HCT116 (cell line): Measurements from ENCODE around the gene DYNC2I2. TPM values are rescaled to one million over a fixed set of nuclear protein-coding genes. Genes with fewer than 3 reads are reported as not detected.

Source experiments
- ATAC-seq: fragments of 200-7000 bp; cut with Tn5 transposase; 2 replicates; pipeline ENCODE4 v1.9.1; 2020; ENCODE audit warnings: mild to moderate bottlenecking, moderate library complexity
- BruUV-seq: library from RNA; stranded (reverse); fragments of 400-500 nt; replicated peaks from 2 replicates; lab custom pipeline; 2021; lab: Mats Ljungman, UMichigan
- CTCF ChIA-PET: fragments of 300-600 bp; sonication (Branson Sonifier 250); formaldehyde crosslinking; loops from one replicate; lab custom pipeline; 2021; ENCODE audit warnings: antibody characterized with exemption; lab: Charles Lee
- POLR2A ChIA-PET: fragments of 300-600, 350-600 bp; sonication (Branson Sonifier 250); formaldehyde crosslinking; loops from one replicate; lab custom pipeline; 2021; ENCODE audit warnings: antibody characterized with exemption; lab: Charles Lee
- RAD21 ChIA-PET, 2 experiments: fragments of 300-600 bp; sonication (Branson Sonifier 250); formaldehyde crosslinking; loops; one replicate each; lab custom pipeline; 2023; ENCODE audit warnings: low total read pairs in 2 of 2; ENCODE audit not compliant: uncharacterized antibody in 2 of 2, unreplicated experiment in 2 of 2, low non-redundant PET in 1 of 2; lab: Charles Lee
- DNase-seq: peaks from one replicate; pipeline ENCODE4 v3.0.0-alpha.2; 2010; ENCODE audit warnings: low read depth, low spot score
- H2AFZ ChIP-seq: fragments of 200-600 bp; shearing (Covaris generic), sonication (generic); 2 replicates; pipeline ENCODE4 v1.6.1; 2017; ENCODE audit warnings: low read depth, mixed run types, mixed read lengths, antibody characterized with exemption, low read length; ENCODE audit not compliant: poor library complexity, severe bottlenecking
- H3K27ac ChIP-seq: 2 replicates; pipeline ENCODE4 v1.5.1; 2012; ENCODE audit warnings: low read depth, low read length
- H3K27me3 ChIP-seq: fragments of 200-600 bp; sonication (generic); 2 replicates; pipeline ENCODE4 v1.6.1; 2016; ENCODE audit warnings: mixed run types, low read length, mixed read lengths; ENCODE audit not compliant: insufficient read depth
- H3K36me3 ChIP-seq, 2 experiments: fragments of 200-500 bp in 1 of 2; fragments of 200-600 bp in 1 of 2; sonication (Bioruptor generic) in 1 of 2; sonication (generic) in 1 of 2; 2 replicates each; pipeline versions ENCODE4 v1.5.1 to v1.6.1; 2014 to 2016; ENCODE audit warnings: low read length in 2 of 2, inconsistent platforms in 1 of 2, mixed read lengths in 1 of 2, mixed run types in 1 of 2; ENCODE audit not compliant: insufficient read depth in 2 of 2, control insufficient read depth in 1 of 2
- H3K4me1 ChIP-seq, 2 experiments: fragments of 200-600 bp in 1 of 2; sonication (generic) in 1 of 2; 2 replicates each; pipeline versions ENCODE4 v1.5.1 to v1.6.1; 2012 to 2017; ENCODE audit warnings: low read length in 2 of 2, inconsistent platforms in 1 of 2, mild to moderate bottlenecking in 1 of 2, mixed read lengths in 1 of 2, mixed run types in 1 of 2, moderate library complexity in 1 of 2; ENCODE audit not compliant: insufficient read depth in 2 of 2, control insufficient read depth in 1 of 2
- H3K4me2 ChIP-seq: fragments of 200-600 bp; sonication (generic); 2 replicates; pipeline ENCODE4 v1.6.1; 2017; ENCODE audit warnings: mixed run types, low read length, mixed read lengths
- H3K4me3 ChIP-seq, 2 experiments: fragments of 200-600 bp in 1 of 2; sonication (generic) in 1 of 2; replicated peaks in 1 of 2; 2 replicates each; pipeline ENCODE4 v1.5.1; 2011 to 2016; ENCODE audit warnings: low read length in 2 of 2, control low read depth in 1 of 2, low read depth in 1 of 2, mild to moderate bottlenecking in 1 of 2, mixed read lengths in 1 of 2, mixed run types in 1 of 2
- H3K79me2 ChIP-seq: fragments of 200-600 bp; sonication (generic); 2 replicates; pipeline ENCODE4 v1.6.1; 2017; ENCODE audit warnings: mild to moderate bottlenecking, mixed run types, low read length, moderate library complexity, mixed read lengths; ENCODE audit not compliant: insufficient read depth
- H3K9ac ChIP-seq: fragments of 200-600 bp; sonication (generic); 2 replicates; pipeline ENCODE4 v1.6.1; 2016; ENCODE audit warnings: low read length, mixed read lengths
- H3K9me2 ChIP-seq: fragments of 200-600 bp; sonication (generic), shearing (Covaris generic); 2 replicates; pipeline ENCODE4 v1.6.1; 2017; ENCODE audit warnings: mixed run types, mild to moderate bottlenecking, moderate library complexity; ENCODE audit not compliant: insufficient read depth
- H3K9me3 ChIP-seq, 2 experiments: fragments of 200-500 bp in 1 of 2; fragments of 200-600 bp in 1 of 2; sonication (Bioruptor generic) in 1 of 2; sonication (generic) in 1 of 2; 2 replicates each; pipeline ENCODE4 v1.6.1; 2014 to 2017; ENCODE audit warnings: low read length in 2 of 2, mixed read lengths in 2 of 2, inconsistent platforms in 1 of 2, low read depth in 1 of 2, mild to moderate bottlenecking in 1 of 2, mixed run types in 1 of 2, moderate library complexity in 1 of 2; ENCODE audit not compliant: control insufficient read depth in 1 of 2, insufficient read depth in 1 of 2
- H4K20me1 ChIP-seq: fragments of 200-600 bp; sonication (generic), shearing (Covaris generic); 2 replicates; pipeline ENCODE4 v1.6.1; 2017; ENCODE audit warnings: mixed run types, mild to moderate bottlenecking, moderate library complexity; ENCODE audit not compliant: insufficient read depth
- CBX3 ChIP-seq: IDR thresholded peaks from 2 replicates; pipeline ENCODE4 v1.6.1; 2012; ENCODE audit warnings: low read depth
- ELF1 ChIP-seq: IDR thresholded peaks from 2 replicates; pipeline ENCODE4 v1.6.1; 2012; ENCODE audit warnings: low read depth, borderline replicate concordance
- EZH2 ChIP-seq: fragments of 200-600 bp; sonication (generic); IDR thresholded peaks from 2 replicates; pipeline ENCODE4 v1.6.1; 2017; ENCODE audit warnings: antibody characterized with exemption, mixed run types
- FOSL1 ChIP-seq: IDR thresholded peaks from 2 replicates; pipeline ENCODE4 v1.6.1; 2012; ENCODE audit warnings: low read depth
- JUND ChIP-seq: IDR thresholded peaks from 2 replicates; pipeline ENCODE4 v1.6.1; 2012
- MAX ChIP-seq: IDR thresholded peaks from 2 replicates; pipeline ENCODE4 v1.6.1; 2012
- POLR2A ChIP-seq: IDR thresholded peaks from 2 replicates; pipeline ENCODE4 v1.7.0; 2011; ENCODE audit warnings: borderline replicate concordance; ENCODE audit not compliant: insufficient read depth, insufficient read length; ENCODE audit errors: extremely low read depth
- POLR2AphosphoS5 ChIP-seq: IDR thresholded peaks from 2 replicates; pipeline ENCODE4 v1.6.1; 2011; ENCODE audit warnings: mild to moderate bottlenecking, low read depth, low read length, moderate library complexity
- RAD21 ChIP-seq: IDR thresholded peaks from 2 replicates; pipeline ENCODE4 v1.6.1; 2012; ENCODE audit warnings: low read depth, mild to moderate bottlenecking
- SIN3A ChIP-seq: IDR thresholded peaks from 2 replicates; pipeline ENCODE4 v1.6.1; 2012; ENCODE audit warnings: low read depth
- SP1 ChIP-seq: IDR thresholded peaks from 2 replicates; pipeline ENCODE4 v1.6.1; 2012; ENCODE audit warnings: low read depth
- SRF ChIP-seq: IDR thresholded peaks from 2 replicates; pipeline ENCODE4 v1.6.1; 2012; ENCODE audit warnings: low read depth
- TCF7L2 ChIP-seq: IDR thresholded peaks from 2 replicates; pipeline ENCODE4 v1.7.0; 2011; ENCODE audit warnings: borderline replicate concordance, inconsistent platforms; ENCODE audit not compliant: insufficient read depth, insufficient read length; ENCODE audit errors: extremely low read depth
- ZFX ChIP-seq: fragments of 450-650 bp; IDR thresholded peaks from 2 replicates; pipeline ENCODE4 v1.6.1; 2017
- ZNF274 ChIP-seq: fragments of 200-500 bp; sonication (Bioruptor generic); IDR thresholded peaks from 2 replicates; pipeline ENCODE4 v1.6.1; 2014; ENCODE audit warnings: mild to moderate bottlenecking, low read depth, low read length, inconsistent platforms
- intact Hi-C: fragments of 100-400 bp; cut with micrococcal nuclease; formaldehyde crosslinking; loops from 2 replicates; pipeline ENCODE4 v1.10.0; 2022
- total RNA-seq: library from RNA; stranded (reverse); gene quantifications from one replicate; pipeline ENCODE4 v1.2.1, GENCODE V29; 2021; ENCODE audit not compliant: unreplicated experiment
- TF ChIP-seq, protein P1 (sequence below): IDR thresholded peaks from 2 replicates; pipeline ENCODE4 v1.6.1; 2012; ENCODE audit warnings: low read depth
- TF ChIP-seq, protein P2 (sequence below): IDR thresholded peaks from 2 replicates; pipeline ENCODE4 v1.6.1; 2011; ENCODE audit warnings: mild to moderate bottlenecking, low read length, moderate library complexity; ENCODE audit not compliant: insufficient replicate concordance; ENCODE audit errors: extremely low read depth
- TF ChIP-seq, protein P3 (sequence below): IDR thresholded peaks from 2 replicates; pipeline ENCODE4 v1.6.1; 2012
- TF ChIP-seq, protein P4 (sequence below), 3 experiments: fragments of 200-600 bp in 1 of 3; sonication (generic) in 1 of 3; IDR thresholded peaks in 2 of 3; conservative IDR thresholded peaks in 1 of 3; 2 replicates each; pipeline ENCODE4 v1.5.1; 2012 to 2017; ENCODE audit warnings: low read depth in 2 of 3, low read length in 2 of 3, antibody characterized with exemption in 1 of 3, borderline replicate concordance in 1 of 3, control low read depth in 1 of 3, mild to moderate bottlenecking in 1 of 3, mixed read lengths in 1 of 3, mixed run types in 1 of 3, moderate library complexity in 1 of 3; ENCODE audit not compliant: insufficient read depth in 1 of 3

Gene DYNC2I2
- total RNA-seq, 1 experiment from 2014 or later, result 155 TPM

- Histone ChIP-seq H3K27ac (no peak overlapping the region), H3K79me2 (no peaks in the 10 kb centered on the region), H3K27me3 (no peaks in the 10 kb centered on the region), H3K9me2 (no peaks in the 10 kb centered on the region), H3K4me1 (peaks cover 26 to 31% of the 10 kb centered on the region in 2 experiments), H3K36me3 (no peaks in the 10 kb centered on the region), H3K4me3 (no peak overlapping the region), H2AFZ (no peak overlapping the region), H3K9ac (no peak overlapping the region), H4K20me1 (no peaks in the 10 kb centered on the region), H3K9me3 (no peaks in the 10 kb centered on the region), H3K4me2 (no peak overlapping the region)
- intact Hi-C loops, result no loop called here
- CTCF ChIA-PET, result no interaction called here
- no TSS peak for BruUV-seq
- ATAC-seq (no peak), DNase-seq (no peak)
- POLR2A ChIA-PET, result interaction anchor here (0.9 kb wide), 1 partner anchor 15 kb away, joined by 3 read pairs; no protein-coding TSS in a partner anchor
- TF ChIP-seq SP1 (no peak), SIN3A (no peak), FOSL1 (no peak), MAX (no peak), RAD21 (no peak), ZFX (no peak), SRF (no peak), TCF7L2 (no peak), JUND (no peak), ZNF274 (no peak), EZH2 (no peak), CBX3 (no peak), POLR2A (no peak), POLR2AphosphoS5 (no peak), ELF1 (no peak)
- TF ChIP-seq, protein P1, sequence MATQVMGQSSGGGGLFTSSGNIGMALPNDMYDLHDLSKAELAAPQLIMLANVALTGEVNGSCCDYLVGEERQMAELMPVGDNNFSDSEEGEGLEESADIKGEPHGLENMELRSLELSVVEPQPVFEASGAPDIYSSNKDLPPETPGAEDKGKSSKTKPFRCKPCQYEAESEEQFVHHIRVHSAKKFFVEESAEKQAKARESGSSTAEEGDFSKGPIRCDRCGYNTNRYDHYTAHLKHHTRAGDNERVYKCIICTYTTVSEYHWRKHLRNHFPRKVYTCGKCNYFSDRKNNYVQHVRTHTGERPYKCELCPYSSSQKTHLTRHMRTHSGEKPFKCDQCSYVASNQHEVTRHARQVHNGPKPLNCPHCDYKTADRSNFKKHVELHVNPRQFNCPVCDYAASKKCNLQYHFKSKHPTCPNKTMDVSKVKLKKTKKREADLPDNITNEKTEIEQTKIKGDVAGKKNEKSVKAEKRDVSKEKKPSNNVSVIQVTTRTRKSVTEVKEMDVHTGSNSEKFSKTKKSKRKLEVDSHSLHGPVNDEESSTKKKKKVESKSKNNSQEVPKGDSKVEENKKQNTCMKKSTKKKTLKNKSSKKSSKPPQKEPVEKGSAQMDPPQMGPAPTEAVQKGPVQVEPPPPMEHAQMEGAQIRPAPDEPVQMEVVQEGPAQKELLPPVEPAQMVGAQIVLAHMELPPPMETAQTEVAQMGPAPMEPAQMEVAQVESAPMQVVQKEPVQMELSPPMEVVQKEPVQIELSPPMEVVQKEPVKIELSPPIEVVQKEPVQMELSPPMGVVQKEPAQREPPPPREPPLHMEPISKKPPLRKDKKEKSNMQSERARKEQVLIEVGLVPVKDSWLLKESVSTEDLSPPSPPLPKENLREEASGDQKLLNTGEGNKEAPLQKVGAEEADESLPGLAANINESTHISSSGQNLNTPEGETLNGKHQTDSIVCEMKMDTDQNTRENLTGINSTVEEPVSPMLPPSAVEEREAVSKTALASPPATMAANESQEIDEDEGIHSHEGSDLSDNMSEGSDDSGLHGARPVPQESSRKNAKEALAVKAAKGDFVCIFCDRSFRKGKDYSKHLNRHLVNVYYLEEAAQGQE, result no peak
- TF ChIP-seq, protein P2, sequence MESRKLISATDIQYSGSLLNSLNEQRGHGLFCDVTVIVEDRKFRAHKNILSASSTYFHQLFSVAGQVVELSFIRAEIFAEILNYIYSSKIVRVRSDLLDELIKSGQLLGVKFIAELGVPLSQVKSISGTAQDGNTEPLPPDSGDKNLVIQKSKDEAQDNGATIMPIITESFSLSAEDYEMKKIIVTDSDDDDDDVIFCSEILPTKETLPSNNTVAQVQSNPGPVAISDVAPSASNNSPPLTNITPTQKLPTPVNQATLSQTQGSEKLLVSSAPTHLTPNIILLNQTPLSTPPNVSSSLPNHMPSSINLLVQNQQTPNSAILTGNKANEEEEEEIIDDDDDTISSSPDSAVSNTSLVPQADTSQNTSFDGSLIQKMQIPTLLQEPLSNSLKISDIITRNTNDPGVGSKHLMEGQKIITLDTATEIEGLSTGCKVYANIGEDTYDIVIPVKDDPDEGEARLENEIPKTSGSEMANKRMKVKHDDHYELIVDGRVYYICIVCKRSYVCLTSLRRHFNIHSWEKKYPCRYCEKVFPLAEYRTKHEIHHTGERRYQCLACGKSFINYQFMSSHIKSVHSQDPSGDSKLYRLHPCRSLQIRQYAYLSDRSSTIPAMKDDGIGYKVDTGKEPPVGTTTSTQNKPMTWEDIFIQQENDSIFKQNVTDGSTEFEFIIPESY, result no peak
- TF ChIP-seq, protein P3, sequence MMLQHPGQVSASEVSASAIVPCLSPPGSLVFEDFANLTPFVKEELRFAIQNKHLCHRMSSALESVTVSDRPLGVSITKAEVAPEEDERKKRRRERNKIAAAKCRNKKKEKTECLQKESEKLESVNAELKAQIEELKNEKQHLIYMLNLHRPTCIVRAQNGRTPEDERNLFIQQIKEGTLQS, result no peak
- TF ChIP-seq, protein P4, sequence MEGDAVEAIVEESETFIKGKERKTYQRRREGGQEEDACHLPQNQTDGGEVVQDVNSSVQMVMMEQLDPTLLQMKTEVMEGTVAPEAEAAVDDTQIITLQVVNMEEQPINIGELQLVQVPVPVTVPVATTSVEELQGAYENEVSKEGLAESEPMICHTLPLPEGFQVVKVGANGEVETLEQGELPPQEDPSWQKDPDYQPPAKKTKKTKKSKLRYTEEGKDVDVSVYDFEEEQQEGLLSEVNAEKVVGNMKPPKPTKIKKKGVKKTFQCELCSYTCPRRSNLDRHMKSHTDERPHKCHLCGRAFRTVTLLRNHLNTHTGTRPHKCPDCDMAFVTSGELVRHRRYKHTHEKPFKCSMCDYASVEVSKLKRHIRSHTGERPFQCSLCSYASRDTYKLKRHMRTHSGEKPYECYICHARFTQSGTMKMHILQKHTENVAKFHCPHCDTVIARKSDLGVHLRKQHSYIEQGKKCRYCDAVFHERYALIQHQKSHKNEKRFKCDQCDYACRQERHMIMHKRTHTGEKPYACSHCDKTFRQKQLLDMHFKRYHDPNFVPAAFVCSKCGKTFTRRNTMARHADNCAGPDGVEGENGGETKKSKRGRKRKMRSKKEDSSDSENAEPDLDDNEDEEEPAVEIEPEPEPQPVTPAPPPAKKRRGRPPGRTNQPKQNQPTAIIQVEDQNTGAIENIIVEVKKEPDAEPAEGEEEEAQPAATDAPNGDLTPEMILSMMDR (IDR thresholded peaks at IDR 0.05 in 2 of 3, conservative IDR thresholded peaks at IDR 0.05 in 1 of 3; ENCODE audit: borderline replicate concordance in 1 of 3, insufficient read depth in 1 of 3, low read depth in 2 of 3, low read length in 2 of 3), result no peak
- RAD21 ChIA-PET, result no interaction called here
Observed at GRCh38 chr9:128669786-128670185, 13.1 kb upstream of the DYNC2I2 start.
